GM19193 (cell line): ENCODE results near the gene HYLS1.

ENCODE experiments used
- POLR2A ChIP-seq: IDR thresholded peaks from 4 replicates; pipeline ENCODE4 v1.6.1; 2011; ENCODE audit not compliant: insufficient read depth, insufficient read length; ENCODE audit errors: extremely low read depth

HYLS1 gene

DNA sequence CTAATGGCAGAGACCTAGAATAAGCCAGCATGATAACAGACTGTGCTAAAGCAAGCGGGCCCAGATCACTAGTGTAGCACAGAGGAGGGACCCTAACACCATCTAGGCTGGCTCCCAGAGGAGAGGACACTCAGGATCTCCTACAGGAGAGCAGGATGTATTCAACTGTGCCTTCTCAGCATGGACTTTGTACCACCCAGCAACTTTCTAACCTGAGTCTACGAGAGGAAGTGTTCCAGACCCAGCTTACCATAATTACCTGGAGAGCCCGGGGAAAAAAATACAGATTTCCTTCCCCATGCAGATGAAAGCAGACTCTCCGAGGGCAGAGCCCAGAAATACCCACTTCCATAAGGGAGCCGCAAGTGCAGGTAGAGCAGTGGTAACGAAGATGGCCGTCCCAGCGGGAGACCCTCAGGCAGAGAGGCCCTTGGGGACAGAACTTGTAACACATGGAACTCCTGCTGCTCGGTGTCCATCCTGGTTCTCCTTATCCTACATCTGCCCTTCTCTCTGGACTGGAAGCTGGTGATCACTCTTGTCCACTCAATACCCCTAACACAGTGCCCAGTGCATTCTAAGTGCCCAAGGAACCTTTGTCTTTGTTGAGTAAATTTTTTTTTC, 37.0 kb downstream of the HYLS1 start:
- no peak for TF ChIP-seq POLR2A

GRCh38 chr11:125925247-125925740, 37.8 kb downstream of the HYLS1 start:
- TF ChIP-seq POLR2A = no peak

- no peak for TF ChIP-seq POLR2A
These were observed 38.3 kb downstream of the HYLS1 start for GRCh38 chr11:125925804-125926203.

DNA sequence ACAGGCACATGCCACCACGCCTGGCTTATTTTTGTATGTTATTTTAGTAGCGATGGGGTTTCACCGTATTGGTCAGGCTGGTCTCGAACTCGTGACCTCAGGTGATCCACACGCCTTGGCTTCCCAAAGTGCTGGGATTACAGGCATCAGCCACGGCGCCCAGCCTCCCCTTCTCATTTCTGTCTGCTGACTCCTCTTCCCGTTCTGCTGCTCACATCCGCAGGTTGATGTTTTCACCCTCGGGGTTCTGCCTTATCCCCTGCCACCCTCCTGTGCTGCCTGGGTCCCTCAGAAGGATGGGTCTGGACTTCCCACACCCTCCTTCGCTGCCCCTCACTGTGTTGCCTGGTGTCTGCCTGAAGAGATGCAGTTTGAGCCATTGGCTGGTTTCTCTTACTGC, 39.2 kb downstream of the HYLS1 start:
- TF ChIP-seq POLR2A = no peak

DNA sequence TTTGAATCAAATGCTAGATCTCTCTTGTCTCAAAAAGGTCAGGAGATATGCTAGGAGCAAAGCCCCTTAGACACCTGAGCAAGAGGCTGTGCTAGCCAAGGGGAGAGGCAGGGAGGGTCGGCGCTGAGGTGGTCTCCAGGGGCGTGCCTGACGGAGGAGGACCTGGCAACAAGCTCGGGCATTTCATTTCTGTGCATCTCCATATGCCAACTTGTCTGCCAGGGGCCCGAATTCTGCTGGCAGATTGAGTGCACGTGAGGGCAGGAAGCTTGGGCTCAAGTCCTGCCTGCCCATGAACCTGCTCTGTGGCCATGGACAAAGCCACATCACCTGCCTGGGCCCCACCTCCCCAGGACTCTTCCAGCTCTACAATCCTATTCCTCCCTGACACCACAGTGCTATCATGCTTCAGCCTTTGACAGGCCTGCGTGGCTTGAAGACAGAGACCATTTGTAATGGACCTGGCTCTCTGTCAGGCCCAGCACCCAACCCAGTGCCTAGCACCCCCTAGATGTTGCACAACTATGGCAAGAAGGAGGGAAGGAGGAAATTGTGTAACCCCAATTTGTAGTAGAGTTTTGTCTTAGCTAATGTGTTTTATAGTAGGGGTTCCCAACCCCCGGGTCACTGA, 42.1 kb downstream of the HYLS1 start:
- no peak for TF ChIP-seq POLR2A

- TF ChIP-seq POLR2A = no peak
These were observed 42.6 kb downstream of the HYLS1 start for GRCh38 chr11:125930076-125930450.

- no peak for TF ChIP-seq POLR2A
These were observed 43.6 kb downstream of the HYLS1 start for GRCh38 chr11:125931116-125931515.

DNA sequence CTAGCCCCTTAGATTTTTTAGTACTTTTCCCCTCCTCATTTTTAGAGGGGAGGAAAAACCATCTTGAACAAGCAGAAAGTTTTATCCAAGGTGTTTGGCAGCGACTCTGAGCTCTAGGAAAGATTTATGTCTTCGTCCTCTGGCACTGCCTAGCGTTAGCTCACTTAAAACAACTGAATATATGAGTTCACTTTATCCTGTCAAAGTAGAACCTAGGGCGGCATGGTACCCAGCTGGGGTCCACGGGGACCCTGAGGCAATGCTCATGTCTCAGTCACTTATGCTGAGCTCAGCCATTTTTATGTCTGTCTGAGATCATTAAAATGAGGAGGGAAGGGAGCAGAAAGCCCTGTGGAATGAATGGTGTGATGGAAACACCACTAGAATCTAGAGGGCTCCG, 44.2 kb downstream of the HYLS1 start:
- no peak for TF ChIP-seq POLR2A

DNA sequence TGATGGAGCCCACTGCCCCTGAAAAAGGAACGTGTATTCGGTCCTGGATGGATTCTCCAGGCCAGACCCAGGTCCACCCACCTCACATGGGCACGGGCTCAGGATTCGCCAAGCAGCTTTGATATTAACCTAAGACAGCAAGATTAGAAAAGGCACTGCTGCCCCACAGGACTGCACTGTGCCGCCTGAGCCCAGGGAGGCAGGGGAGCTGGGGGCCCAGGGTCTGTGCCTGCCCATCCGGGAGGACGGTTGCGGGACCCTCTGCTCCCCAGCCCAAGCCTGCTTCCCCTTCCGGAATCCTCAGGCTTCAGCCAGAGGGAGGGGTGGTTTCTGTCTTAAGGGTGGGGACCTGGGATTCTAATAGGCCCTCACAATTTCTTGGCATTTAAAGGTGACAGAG, 44.8 kb downstream of the HYLS1 start:
- no peak for TF ChIP-seq POLR2A

GRCh38 chr11:125933030-125933813, 45.8 kb downstream of the HYLS1 start:
- TF ChIP-seq POLR2A = no peak

DNA sequence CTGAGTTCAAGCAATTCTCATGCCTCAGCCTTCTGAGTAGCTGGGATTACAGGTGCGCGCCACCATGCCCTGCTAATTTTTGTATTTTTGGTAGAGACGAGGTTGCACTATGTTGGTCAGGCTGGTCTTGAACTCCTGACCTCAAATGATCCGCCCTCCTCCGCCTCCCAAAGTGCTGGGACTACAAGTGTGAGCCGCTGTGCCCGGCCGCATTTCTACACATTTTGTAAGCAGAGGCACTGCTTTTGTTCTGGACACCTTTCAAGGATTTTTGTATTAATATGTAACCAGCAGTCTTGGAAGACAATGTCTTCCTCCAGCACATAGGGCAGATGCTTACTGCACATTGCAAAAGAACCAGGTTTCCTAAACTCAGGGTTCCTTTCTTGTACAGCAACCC, 47.0 kb downstream of the HYLS1 start:
- TF ChIP-seq POLR2A = no peak

- TF ChIP-seq POLR2A = no peak
These were observed 47.6 kb downstream of the HYLS1 start for GRCh38 chr11:125935056-125935455.

- no peak for TF ChIP-seq POLR2A
These were observed 48.2 kb downstream of the HYLS1 start for GRCh38 chr11:125935618-125936199.

GRCh38 chr11:125938418-125938817, 51.0 kb downstream of the HYLS1 start:
- TF ChIP-seq POLR2A = no peak

DNA sequence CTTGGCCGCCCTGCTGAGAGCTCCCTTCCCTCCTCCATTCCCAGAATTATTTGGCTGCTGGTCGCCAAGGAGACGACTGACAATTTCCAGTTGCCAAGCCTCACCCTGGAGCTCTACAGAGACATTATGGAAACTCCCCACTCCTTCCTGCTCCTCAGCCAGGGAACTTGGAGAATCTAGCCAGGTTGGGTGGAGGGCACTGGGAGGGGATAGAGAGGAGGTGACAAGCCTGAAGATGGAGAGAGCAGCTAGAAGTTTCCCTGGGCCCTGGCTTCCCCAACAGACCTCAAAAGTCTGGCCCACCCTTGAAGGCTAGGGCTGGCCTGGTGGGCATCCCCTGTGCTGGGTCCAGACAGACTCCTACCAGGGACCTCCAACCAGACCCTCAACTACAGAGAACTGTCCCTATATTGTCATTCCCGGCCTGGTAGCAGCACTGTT, 51.6 kb downstream of the HYLS1 start:
- TF ChIP-seq POLR2A = no peak
